Measurements from ENCODE around the gene KRTAP10-5. TPM values are rescaled to one million over a fixed set of nuclear protein-coding genes. Genes with fewer than 3 reads are reported as not detected.
A peak's percentile ranks its signal among the peaks of the same experiment; 100 is the strongest.

KRTAP10-5 gene
- total and polyA plus RNA-seq, 9 of the 15 experiments (the other 6 are each of a cell fraction or from before 2014, with no cell fraction given): not detected

DNA sequence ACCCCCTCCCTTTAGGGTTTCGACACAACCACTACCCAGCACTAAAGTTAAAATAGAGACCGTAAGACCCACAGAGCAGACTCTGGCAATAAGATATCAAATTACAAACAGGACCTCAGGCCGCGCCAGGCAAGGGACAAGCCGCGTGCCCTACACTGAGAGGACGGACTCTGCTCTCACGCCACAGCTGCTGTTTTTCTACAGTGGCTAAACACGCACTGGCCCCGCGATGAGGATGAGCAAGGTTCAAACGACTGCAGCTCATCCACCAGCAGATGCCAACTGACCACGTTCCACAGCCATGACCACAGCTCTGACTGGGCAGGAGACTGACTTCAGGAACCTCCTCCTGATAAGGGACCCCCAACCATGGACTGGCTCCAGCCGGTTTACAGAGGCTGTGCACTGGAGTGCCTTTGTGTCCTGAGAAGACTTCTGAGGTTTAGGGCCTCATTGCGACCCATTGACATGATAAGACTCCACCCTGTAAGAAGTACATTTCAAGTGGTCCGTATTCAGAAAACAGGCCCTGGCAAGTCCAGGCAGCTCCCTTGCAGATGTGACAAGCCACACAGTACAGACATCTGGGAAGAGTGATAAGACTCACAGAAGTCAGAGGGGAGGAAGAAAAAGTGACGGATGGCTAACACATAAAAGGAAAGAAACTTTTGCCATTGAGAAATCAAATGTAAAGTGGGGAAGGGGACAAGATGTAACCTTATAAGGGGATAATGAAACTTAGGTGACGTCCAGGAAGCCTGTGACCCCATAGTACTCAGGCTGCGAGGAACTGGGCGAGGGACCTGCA is 13.4 kb upstream of the KRTAP10-5 start (continued):
- TF ChIP-seq E2F5 (CRISPR knock-in tag; IDR thresholded peaks at IDR 0.05): no peak
- no peak for TF ChIP-seq RFX7 (CRISPR knock-in tag; IDR thresholded peaks at IDR 0.05)
- TF ChIP-seq RBM14 (IDR thresholded peaks at IDR 0.05; ENCODE audit: borderline replicate concordance, insufficient read depth, low read depth, low read length): no peak
- TF ChIP-seq CBX5 (IDR thresholded peaks at IDR 0.05; ENCODE audit: borderline replicate concordance, low read depth): peak; percentile 31; the same call in 1 of the 2 replicates
- TF ChIP-seq SMARCC2 (IDR thresholded peaks at IDR 0.05; ENCODE audit: low read depth): peak; percentile 87
- TF ChIP-seq ZNF134 (CRISPR knock-in tag; conservative IDR thresholded peaks at IDR 0.05): peak; percentile 49; the same call in 1 of the 2 replicates
- TF ChIP-seq, protein P1, sequence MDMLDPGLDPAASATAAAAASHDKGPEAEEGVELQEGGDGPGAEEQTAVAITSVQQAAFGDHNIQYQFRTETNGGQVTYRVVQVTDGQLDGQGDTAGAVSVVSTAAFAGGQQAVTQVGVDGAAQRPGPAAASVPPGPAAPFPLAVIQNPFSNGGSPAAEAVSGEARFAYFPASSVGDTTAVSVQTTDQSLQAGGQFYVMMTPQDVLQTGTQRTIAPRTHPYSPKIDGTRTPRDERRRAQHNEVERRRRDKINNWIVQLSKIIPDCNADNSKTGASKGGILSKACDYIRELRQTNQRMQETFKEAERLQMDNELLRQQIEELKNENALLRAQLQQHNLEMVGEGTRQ (CRISPR knock-in tag; IDR thresholded peaks at IDR 0.05): no peak
- no peak for TF ChIP-seq DLX4 (CRISPR knock-in tag; IDR thresholded peaks at IDR 0.05)
- no peak for TF ChIP-seq LCOR (CRISPR knock-in tag; IDR thresholded peaks at IDR 0.05)
- peak; percentile 55 for TF ChIP-seq PTTG1 (tag; IDR thresholded peaks at IDR 0.05; ENCODE audit: low read depth)
- TF ChIP-seq SETDB1 (IDR thresholded peaks at IDR 0.05; ENCODE audit: low read length): no peak
- no peak for TF ChIP-seq MAFF (IDR thresholded peaks at IDR 0.05; ENCODE audit: low read length)
- TF ChIP-seq NFIX (CRISPR knock-in tag; IDR thresholded peaks at IDR 0.05; ENCODE audit: low read depth): no peak
- TF ChIP-seq, protein P2, sequence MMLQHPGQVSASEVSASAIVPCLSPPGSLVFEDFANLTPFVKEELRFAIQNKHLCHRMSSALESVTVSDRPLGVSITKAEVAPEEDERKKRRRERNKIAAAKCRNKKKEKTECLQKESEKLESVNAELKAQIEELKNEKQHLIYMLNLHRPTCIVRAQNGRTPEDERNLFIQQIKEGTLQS (IDR thresholded peaks at IDR 0.05): 0 out of 2 replicates have a peak, but pooled peaks have one; percentile 23
- TF ChIP-seq, protein P2 (CRISPR knock-in tag; conservative IDR thresholded peaks at IDR 0.05): no peak
